ENCODE measurements around the gene WSB2. TPM values are rescaled to one million over a fixed set of nuclear protein-coding genes. Genes with fewer than 3 reads are reported as not detected.
"Not testable (repeated sequence)": the region's sequence is repeated elsewhere in the genome, so short reads cannot be mapped to it uniquely, and the experiment has no call there.

WSB2 gene
- total and polyA plus RNA-seq, 10 donors, result 14.4 to 63.2 (median 43.6) TPM

DNA sequence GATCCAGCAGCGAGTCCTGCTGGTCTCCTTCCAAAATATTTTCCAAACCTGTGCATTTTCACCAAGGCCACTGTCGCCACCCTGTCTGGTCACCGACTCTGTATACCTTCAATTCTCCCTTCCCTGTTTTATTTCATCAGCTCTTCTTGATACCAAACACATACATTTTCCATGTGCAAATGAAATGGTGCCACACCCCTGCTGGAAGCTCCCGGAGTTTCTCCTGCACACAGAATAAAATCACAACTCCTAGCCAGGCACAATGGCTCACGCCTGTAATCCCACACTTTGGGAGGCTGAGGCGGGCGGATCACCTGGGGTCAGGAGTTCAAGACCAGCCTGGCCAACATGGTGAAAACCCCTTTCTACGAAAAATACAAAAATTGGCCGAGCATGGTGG, 28.8 kb upstream of the WSB2 start:
- TF ChIP-seq POLR2AphosphoS5 (IDR thresholded peaks at IDR 0.05) (no peak), POLR2A (IDR thresholded peaks at IDR 0.05) (no peak)
- TF ChIP-seq, protein P1, sequence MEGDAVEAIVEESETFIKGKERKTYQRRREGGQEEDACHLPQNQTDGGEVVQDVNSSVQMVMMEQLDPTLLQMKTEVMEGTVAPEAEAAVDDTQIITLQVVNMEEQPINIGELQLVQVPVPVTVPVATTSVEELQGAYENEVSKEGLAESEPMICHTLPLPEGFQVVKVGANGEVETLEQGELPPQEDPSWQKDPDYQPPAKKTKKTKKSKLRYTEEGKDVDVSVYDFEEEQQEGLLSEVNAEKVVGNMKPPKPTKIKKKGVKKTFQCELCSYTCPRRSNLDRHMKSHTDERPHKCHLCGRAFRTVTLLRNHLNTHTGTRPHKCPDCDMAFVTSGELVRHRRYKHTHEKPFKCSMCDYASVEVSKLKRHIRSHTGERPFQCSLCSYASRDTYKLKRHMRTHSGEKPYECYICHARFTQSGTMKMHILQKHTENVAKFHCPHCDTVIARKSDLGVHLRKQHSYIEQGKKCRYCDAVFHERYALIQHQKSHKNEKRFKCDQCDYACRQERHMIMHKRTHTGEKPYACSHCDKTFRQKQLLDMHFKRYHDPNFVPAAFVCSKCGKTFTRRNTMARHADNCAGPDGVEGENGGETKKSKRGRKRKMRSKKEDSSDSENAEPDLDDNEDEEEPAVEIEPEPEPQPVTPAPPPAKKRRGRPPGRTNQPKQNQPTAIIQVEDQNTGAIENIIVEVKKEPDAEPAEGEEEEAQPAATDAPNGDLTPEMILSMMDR (IDR thresholded peaks at IDR 0.05 in 8 of 11, conservative IDR thresholded peaks at IDR 0.05 in 3 of 11), result no peak
- intact Hi-C loops (cut with DNase I; ENCODE audit: low total_unique reads), result no loop called here
- peaks cover 0 to 26% (median 0%) of the 10 kb centered on the region in 6 donors for H3K36me3 ChIP-seq
- H3K4me3 ChIP-seq, result no peak overlapping the region
- no peaks in the 10 kb centered on the region for H3K9me3 ChIP-seq
- DNase-seq, result no peak
- H3K27me3 ChIP-seq (replicated peaks in 1 of 7), result no peaks in the 10 kb centered on the region
- no peaks in the 10 kb centered on the region for H3K4me1 ChIP-seq
- no peak overlapping the region for H3K27ac ChIP-seq
- 90 to 97% (median 95%) methylated on average over 9 of the region's 9 CpGs for WGBS, 5 donors

DNA sequence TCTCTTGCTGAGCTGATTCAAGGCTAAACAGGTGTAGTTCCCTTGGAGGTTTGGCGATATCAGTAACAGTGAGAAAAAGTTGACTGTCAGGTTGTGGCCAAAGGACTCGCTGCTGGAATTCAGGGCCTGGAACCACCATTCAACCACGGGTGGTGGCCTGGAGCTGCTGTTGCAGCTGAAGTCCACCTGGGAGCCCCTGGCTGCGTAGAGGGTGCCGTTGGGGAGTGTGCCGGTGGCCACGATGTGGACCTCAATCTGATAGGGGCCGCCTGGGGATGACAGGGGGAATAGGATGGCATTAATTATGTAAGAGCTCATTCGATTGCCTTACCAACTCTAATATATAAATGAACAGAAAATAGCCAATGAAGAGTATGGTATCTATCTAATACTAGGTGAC, 21.2 kb upstream of the WSB2 start:
- WGBS, 5 donors, result 86 to 95% (median 88%) methylated on average over 9 of the region's 9 CpGs

DNA sequence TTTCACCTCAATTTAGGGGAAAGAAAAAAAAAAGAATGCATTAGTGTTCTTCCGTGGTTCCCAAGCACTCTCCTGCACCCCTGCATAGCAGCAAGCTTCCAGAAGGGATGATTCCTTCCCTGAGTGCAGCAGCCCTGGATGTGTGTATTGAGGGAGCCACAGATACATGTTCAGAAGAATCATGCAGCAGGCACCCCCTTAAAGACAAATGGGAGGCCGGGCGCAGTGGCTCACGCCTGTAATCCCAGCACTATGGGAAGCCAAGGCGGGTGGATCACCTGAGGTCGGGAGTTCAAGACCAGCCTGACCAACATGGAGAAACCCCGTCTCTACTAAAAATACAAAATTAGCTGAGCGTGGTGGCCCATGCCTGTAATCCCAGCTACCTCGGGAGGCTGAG, 20.5 kb upstream of the WSB2 start:
- H3K4me1 ChIP-seq; DNase-seq; H3K27me3 ChIP-seq (replicated peaks in 1 of 7); H3K4me3 ChIP-seq; H3K27ac ChIP-seq; H3K9me3 ChIP-seq; intact Hi-C loops (cut with DNase I; ENCODE audit: low total_unique reads): not testable (repeated sequence)
- peaks cover 0 to 46% (median 0%) of the 10 kb centered on the region in 6 donors for H3K36me3 ChIP-seq
- WGBS, 5 donors, result 94 to 97% (median 94%) methylated on average over 9 of the region's 9 CpGs

More for the DNA sequence above, 21.2 kb upstream of the WSB2 start:
- Histone ChIP-seq H3K36me3 (peaks cover 0 to 46% (median 0%) of the 10 kb centered on the region in 6 donors), H3K9me3 (peaks cover 0 to 5% (median 0%) of the 10 kb centered on the region in 8 donors), H3K27me3 (replicated peaks in 1 of 7) (no peaks in the 10 kb centered on the region), H3K4me3 (no peak overlapping the region), H3K4me1 (no peaks in the 10 kb centered on the region), H3K27ac (no peak overlapping the region)
- intact Hi-C loops (cut with DNase I; ENCODE audit: low total_unique reads), result no loop called here
- no peak for DNase-seq
- TF ChIP-seq POLR2A (IDR thresholded peaks at IDR 0.05), result no peak
- no peak for TF ChIP-seq POLR2AphosphoS5 (IDR thresholded peaks at IDR 0.05)
- TF ChIP-seq, protein P1 (IDR thresholded peaks at IDR 0.05 in 8 of 11, conservative IDR thresholded peaks at IDR 0.05 in 3 of 11), result no peak

DNA sequence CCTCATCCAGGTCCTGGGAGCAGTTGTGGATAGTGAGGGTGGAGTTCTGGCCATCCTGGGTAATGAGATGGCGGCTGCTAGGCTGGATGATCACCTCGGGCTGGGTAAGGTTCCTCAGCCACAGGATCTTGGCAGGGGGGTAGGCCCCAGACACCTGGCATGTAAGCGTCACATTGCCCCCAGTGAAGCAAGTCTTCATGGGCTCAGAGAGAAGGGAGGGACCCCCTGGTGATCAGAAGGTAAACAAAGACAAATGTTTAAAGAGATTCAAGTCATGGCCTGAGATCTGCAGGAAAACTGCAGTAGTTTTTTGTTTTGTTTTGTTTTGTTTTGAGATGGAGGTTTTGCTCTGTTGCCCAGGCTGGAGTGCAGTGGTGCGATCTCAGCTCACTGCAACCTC, 12.8 kb upstream of the WSB2 start:
- Histone ChIP-seq H3K4me1 (peaks cover 0 to 3% (median 0%) of the 10 kb centered on the region in 6 donors), H3K27ac (no peak overlapping the region), H3K4me3 (no peak overlapping the region), H3K36me3 (peaks cover 0 to 20% (median 0%) of the 10 kb centered on the region in 6 donors), H3K9me3 (peaks cover 0 to 5% (median 0%) of the 10 kb centered on the region in 8 donors), H3K27me3 (replicated peaks in 1 of 7) (no peaks in the 10 kb centered on the region)
- DNase-seq, result no peak
- TF ChIP-seq POLR2A (IDR thresholded peaks at IDR 0.05) (no peak), POLR2AphosphoS5 (IDR thresholded peaks at IDR 0.05) (no peak)
- TF ChIP-seq, protein P1 (IDR thresholded peaks at IDR 0.05 in 8 of 11, conservative IDR thresholded peaks at IDR 0.05 in 3 of 11), result no peak
- intact Hi-C loops (cut with DNase I; ENCODE audit: low total_unique reads), result no loop called here
- WGBS, 5 donors, result 78 to 88% (median 85%) methylated on average over 4 of the region's 4 CpGs

DNA sequence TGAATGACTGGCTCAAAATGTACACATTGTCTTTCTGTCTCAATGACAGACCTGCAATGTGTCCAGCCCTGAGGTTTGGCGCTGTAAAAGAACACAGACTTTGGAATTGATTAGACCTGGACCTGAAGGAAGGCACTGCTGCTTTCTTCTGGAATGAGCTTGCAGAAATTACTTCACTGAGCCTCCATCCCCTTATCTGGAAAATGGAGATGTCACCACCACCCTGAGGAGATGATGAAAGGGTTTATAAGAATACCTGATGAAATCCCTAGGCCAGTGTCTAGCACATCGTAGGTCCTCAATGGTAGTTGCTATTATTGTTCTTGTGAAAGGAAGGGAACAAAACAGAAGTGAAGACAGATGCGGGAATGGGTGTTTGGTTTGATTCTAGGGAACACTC, 9.7 kb upstream of the WSB2 start:
- no peak overlapping the region for H3K4me3 ChIP-seq
- 78 to 94% (median 88%) methylated on average over 3 of the region's 3 CpGs for WGBS, 5 donors
- peaks cover 0 to 6% (median 0%) of the 10 kb centered on the region in 6 donors for H3K36me3 ChIP-seq
- H3K27me3 ChIP-seq (replicated peaks in 1 of 7), result no peaks in the 10 kb centered on the region
- no peaks in the 10 kb centered on the region for H3K9me3 ChIP-seq
- H3K4me1 ChIP-seq, result peaks cover 0 to 13% (median 2%) of the 10 kb centered on the region in 6 donors
- no peak for DNase-seq
- no peak overlapping the region for H3K27ac ChIP-seq
- TF ChIP-seq POLR2A (IDR thresholded peaks at IDR 0.05) (no peak), POLR2AphosphoS5 (IDR thresholded peaks at IDR 0.05) (no peak)
- TF ChIP-seq, protein P1 (IDR thresholded peaks at IDR 0.05 in 8 of 11, conservative IDR thresholded peaks at IDR 0.05 in 3 of 11), result no peak
- intact Hi-C loops (cut with DNase I; ENCODE audit: low total_unique reads), result no loop called here

Measured in spleen (tissue), 11 donors.